NT2/D1 (cell line): ENCODE results near the gene PKP1.

Experiments used
- SUZ12 ChIP-seq: IDR thresholded peaks from 2 replicates; pipeline ENCODE4 v1.6.1; 2011; ENCODE audit not compliant: insufficient read length, insufficient read depth; ENCODE audit errors: extremely low read depth
- YY1 ChIP-seq: IDR thresholded peaks from 2 replicates; pipeline ENCODE4 v1.6.1; 2011; ENCODE audit not compliant: insufficient read length, insufficient read depth
- ZNF274 ChIP-seq: IDR thresholded peaks from 2 replicates; pipeline ENCODE4 v1.6.1; 2011; ENCODE audit warnings: mild to moderate bottlenecking, low read depth, low read length

- TF ChIP-seq YY1 = no peak
- TF ChIP-seq SUZ12 = no peak
- no peak for TF ChIP-seq ZNF274
Measured at GRCh38 chr1:201268604-201269151, 14.6 kb upstream of the PKP1 start.
